Breast epithelium (tissue), 3 donors: ENCODE measurements around the gene PRKG1.

ENCODE experiments used
- CTCF ChIP-seq, 3 donors: fragments of 450-650 bp; IDR thresholded peaks; one replicate each; pipeline ENCODE4 v1.5.1; 2016 to 2017; ENCODE audit warnings: antibody characterized with exemption in 3 of 3, mild to moderate bottlenecking in 3 of 3, moderate library complexity in 3 of 3
- POLR2A ChIP-seq: fragments of 450-650 bp; IDR thresholded peaks from one replicate; pipeline ENCODE4 v1.6.1; 2016; ENCODE audit warnings: antibody characterized with exemption, mild to moderate bottlenecking, moderate library complexity
- POLR2AphosphoS5 ChIP-seq, 3 donors: sonication (generic); formaldehyde crosslinking; IDR thresholded peaks; one replicate each; pipeline ENCODE4 v1.6.1; 2017; ENCODE audit warnings: antibody characterized with exemption in 3 of 3

GRCh38 chr10:51113007-51113406 lies 38.7 kb downstream of the PRKG1 start:
- TF ChIP-seq POLR2A (no peak), CTCF (IDR thresholded peaks at IDR 0.05) (no peak), POLR2AphosphoS5 (IDR thresholded peaks at IDR 0.05) (no peak)
